Heart left ventricle (tissue), 16 donors: ENCODE measurements around the gene WDR77. TPM values are rescaled to one million over a fixed set of nuclear protein-coding genes. Genes with fewer than 3 reads are reported as not detected.

Source experiments
- ATAC-seq, 4 donors: fragments of 200-7000 bp; cut with Tn5 transposase; one replicate each; pipeline ENCODE4 v1.9.1; 2020 to 2022; ENCODE audit warnings: moderate library complexity in 4 of 4, mild to moderate bottlenecking in 3 of 4, moderate number of reproducible peaks in 1 of 4
- DNase-seq, 5 donors: peaks; one replicate each; pipeline ENCODE4 v3.0.0-alpha.2; 2020
- H3K27ac ChIP-seq, 12 donors: fragments of 200-600 bp; sonication (generic) in 4 of 12; one replicate each; pipeline versions ENCODE4 v1.5.0 to v1.8.0; 2016 to 2022; ENCODE audit warnings: mild to moderate bottlenecking in 2 of 12
- H3K27me3 ChIP-seq, 9 donors: fragments of 200-600 bp; sonication (generic) in 2 of 9; one replicate each; pipeline versions ENCODE4 v1.5.1 to v1.8.0; 2016 to 2022; ENCODE audit warnings: mild to moderate bottlenecking in 3 of 9
- H3K36me3 ChIP-seq, 9 donors: fragments of 200-600 bp; sonication (generic) in 2 of 9; one replicate each; pipeline versions ENCODE4 v1.5.0 to v1.8.0; 2018 to 2022; ENCODE audit warnings: mild to moderate bottlenecking in 2 of 9
- H3K4me1 ChIP-seq, 12 donors: fragments of 200-600 bp; sonication (generic) in 4 of 12; one replicate each; pipeline versions ENCODE4 v1.5.0 to v1.8.0; 2016 to 2022; ENCODE audit warnings: mild to moderate bottlenecking in 3 of 12
- H3K4me3 ChIP-seq, 12 donors: fragments of 200-600 bp; sonication (generic) in 4 of 12; one replicate each; pipeline versions ENCODE4 v1.5.0 to v1.8.0; 2017 to 2022; ENCODE audit warnings: mild to moderate bottlenecking in 9 of 12, moderate library complexity in 4 of 12
- H3K9me3 ChIP-seq, 12 donors: fragments of 200-600 bp; sonication (generic) in 4 of 12; one replicate each; pipeline versions ENCODE4 v1.5.0 to v1.8.0; 2016 to 2022; ENCODE audit warnings: mild to moderate bottlenecking in 1 of 12
- POLR2A ChIP-seq, 2 donors: fragments of 450-650 bp; IDR thresholded peaks; one replicate each; pipeline ENCODE4 v1.6.1; 2017; ENCODE audit warnings: antibody characterized with exemption in 2 of 2, mild to moderate bottlenecking in 2 of 2, moderate library complexity in 2 of 2
- WGBS, 4 donors: extraction: QIAGEN DNeasy Blood & Tissue Kit in 2 of 4; methylation state at CpG; one replicate each; pipeline versions ENCODE4 v1.1.5 to v1.1.7; 2013 to 2018; 5-methylcytosine and 5-hydroxymethylcytosine counted together
- intact Hi-C, 10 donors: fragments of 100-400 bp; cut with DNase I; formaldehyde crosslinking; loops; one replicate each; pipeline versions ENCODE4 v1.11.1 to v1.14.2; 2022
- polyA plus RNA-seq, 2 donors: library from polyadenylated mRNA; stranded (reverse); fragments of 200-250 nt; gene quantifications; one replicate each; pipeline ENCODE4 v1.2.3, GENCODE V29; 2013
- total RNA-seq, 9 donors: library from RNA; depleted of rRNA in 2 of 9; stranded (reverse); fragments of >200 nt in 2 of 9; fragmentation: NEBNext Ultra II Directional in 3 of 9; extraction: Animal tissue kit (Norgen Biotek cat#: 25700) in 3 of 9; gene quantifications; one replicate each; pipeline versions ENCODE4 v1.1.0 to v1.2.4, GENCODE V29; 2016 to 2023
- TF ChIP-seq, protein P1 (sequence below), 12 donors: fragments of 200-600 bp; sonication (generic) in 4 of 12; IDR thresholded peaks; one replicate each; pipeline versions ENCODE4 v1.5.0 to v1.8.0; 2018 to 2022; ENCODE audit warnings: antibody characterized with exemption in 12 of 12, mild to moderate bottlenecking in 5 of 12
- donor health status: ischemic (EF 13 %, LVEDD 7.1; RV severe dilation, severe dysfunction).
- donor health status: healthy with polysubstance abuse.
- donor health status: DM: no; HTN: yes; CAD: no.
- donor health status: DM: no; HTN: no; CAD: no.
- donor health status: ischemic (EF 25% LVEDD 6.9; RV normal size, moderate dysfunction).
- donor health status: ischemic (EF 25% LVEDD 5.7; RV mildly dilated, moderate dysfunction).
- donor health status: healthy.
- donor health status: DM: yes; HTN: yes; CAD: no.
- donor health status: ischemic (EF 35%, LVEDD 5.7; RV mildly dilated, moderate dysfunction).
- donor health status: nonischemic (EF 11% LVEDD 7.7; RV severe dilation, severe dysfunction).
- donor health status: DM: yes; HTN: yes; CAD: no.
- donor health status: PGD.
- donor health status: ischemic (EF 29% LVEDD 5.4; RV normal size, mild dysfunction).
- donor health status: nonischemic (EF 23%, LVEDD 6.1; RV moderate dilation, normal function).

Gene WDR77
- total and polyA plus RNA-seq, 11 donors: 25.6 to 64.3 (median 34.0) TPM

- Histone ChIP-seq H3K4me3 (no peak overlapping the region), H3K9me3 (no peaks in the 10 kb centered on the region), H3K36me3 (peaks cover 4 to 87% (median 38%) of the 10 kb centered on the region in 9 donors), H3K27me3 (no peaks in the 10 kb centered on the region), H3K27ac (peak overlapping the region in 2 of 12 donors; percentile 12 to 60), H3K4me1 (peaks cover 0 to 45% (median 8%) of the 10 kb centered on the region in 12 donors)
- intact Hi-C loops: no loop called here
- DNase-seq: no peak
- ATAC-seq: no peak
- TF ChIP-seq, protein P1, sequence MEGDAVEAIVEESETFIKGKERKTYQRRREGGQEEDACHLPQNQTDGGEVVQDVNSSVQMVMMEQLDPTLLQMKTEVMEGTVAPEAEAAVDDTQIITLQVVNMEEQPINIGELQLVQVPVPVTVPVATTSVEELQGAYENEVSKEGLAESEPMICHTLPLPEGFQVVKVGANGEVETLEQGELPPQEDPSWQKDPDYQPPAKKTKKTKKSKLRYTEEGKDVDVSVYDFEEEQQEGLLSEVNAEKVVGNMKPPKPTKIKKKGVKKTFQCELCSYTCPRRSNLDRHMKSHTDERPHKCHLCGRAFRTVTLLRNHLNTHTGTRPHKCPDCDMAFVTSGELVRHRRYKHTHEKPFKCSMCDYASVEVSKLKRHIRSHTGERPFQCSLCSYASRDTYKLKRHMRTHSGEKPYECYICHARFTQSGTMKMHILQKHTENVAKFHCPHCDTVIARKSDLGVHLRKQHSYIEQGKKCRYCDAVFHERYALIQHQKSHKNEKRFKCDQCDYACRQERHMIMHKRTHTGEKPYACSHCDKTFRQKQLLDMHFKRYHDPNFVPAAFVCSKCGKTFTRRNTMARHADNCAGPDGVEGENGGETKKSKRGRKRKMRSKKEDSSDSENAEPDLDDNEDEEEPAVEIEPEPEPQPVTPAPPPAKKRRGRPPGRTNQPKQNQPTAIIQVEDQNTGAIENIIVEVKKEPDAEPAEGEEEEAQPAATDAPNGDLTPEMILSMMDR (IDR thresholded peaks at IDR 0.05): no peak
- TF ChIP-seq POLR2A (IDR thresholded peaks at IDR 0.05): no peak
Measured at GRCh38 chr1:111468717-111469100, 19.7 kb upstream of the WDR77 start.

DNA sequence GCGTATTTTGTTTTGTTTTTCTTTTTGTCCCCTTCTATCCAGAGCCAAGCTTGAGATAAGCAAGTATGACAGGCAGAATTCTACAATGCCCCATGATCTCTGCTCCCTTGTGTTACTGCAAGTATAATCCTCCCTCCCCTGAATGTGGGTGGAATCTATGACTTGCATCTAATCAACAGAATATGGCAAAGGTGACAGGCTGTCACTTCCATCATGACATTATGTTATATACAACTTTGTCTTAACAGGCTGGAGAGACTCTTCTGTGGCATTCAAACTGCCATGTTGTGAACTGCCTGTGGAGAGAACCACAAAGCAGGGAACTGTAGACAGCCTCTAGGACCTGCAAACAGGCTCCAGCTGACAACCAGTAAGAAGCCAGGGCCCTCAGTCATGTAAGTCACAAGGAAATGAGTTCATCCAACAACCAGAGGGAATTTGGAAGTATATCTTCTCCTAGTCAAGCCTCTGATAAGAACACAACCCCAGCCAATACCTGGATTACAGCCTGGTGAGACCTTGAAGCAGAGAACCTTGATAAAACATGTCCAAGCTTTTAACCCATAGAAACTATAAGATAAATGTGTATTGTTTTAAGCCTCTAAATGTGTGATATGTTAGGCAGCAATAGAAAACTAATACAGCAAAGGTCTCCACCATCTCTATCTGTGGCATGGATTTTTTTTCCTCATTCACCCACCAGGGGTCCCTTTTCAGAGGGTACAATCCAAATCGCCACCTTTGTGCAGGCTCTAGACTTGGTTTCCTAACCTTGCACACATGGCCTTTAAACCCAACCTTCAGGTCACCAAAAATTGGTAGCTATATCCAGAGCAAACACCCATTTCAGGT lies 19.0 kb upstream of the WDR77 start:
- DNase-seq (no peak), ATAC-seq (peak in 3 of 4 donors; percentile 31 to 42 (median 41))
- Histone ChIP-seq H3K4me1 (peaks cover 0 to 39% (median 4%) of the 10 kb centered on the region in 12 donors), H3K4me3 (no peak overlapping the region), H3K9me3 (no peaks in the 10 kb centered on the region), H3K27me3 (no peaks in the 10 kb centered on the region), H3K36me3 (peaks cover 4 to 93% (median 38%) of the 10 kb centered on the region in 9 donors), H3K27ac (peak overlapping the region in 8 of 12 donors; percentile 12 to 60 (median 23))
- no peak for TF ChIP-seq POLR2A (IDR thresholded peaks at IDR 0.05)
- TF ChIP-seq, protein P1 (IDR thresholded peaks at IDR 0.05): no peak
- intact Hi-C loops: no loop called here
- 73 to 85% (median 77%) methylated on average over 2 of the region's 2 CpGs for WGBS, 4 donors

DNA sequence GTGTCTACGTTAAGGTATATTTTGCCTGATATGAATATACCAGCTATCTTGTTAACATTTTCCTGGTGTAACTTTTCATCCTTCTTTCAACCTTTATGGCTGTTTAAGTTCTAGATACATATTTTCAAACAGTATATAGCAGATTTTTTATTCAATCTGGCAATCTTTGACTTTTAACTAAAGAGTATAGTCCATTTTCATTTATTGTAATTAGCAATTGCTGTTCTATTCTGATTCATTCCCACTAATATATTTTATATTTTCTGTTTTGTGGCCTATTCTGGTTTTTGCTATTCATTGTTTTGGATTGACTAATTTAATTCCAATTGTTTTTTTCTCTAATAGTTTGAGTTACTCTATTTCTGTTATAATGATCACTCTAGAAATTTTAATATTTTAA lies 17.4 kb upstream of the WDR77 start:
- 0 to 2% (median 0%) methylated on average over 1 of the region's 1 CpG for WGBS, 4 donors
- peaks cover 0 to 27% (median 5%) of the 10 kb centered on the region in 12 donors for H3K4me1 ChIP-seq
- DNase-seq (no peak), ATAC-seq (no peak)
- H3K36me3 ChIP-seq: peaks cover 4 to 98% (median 46%) of the 10 kb centered on the region in 9 donors
- TF ChIP-seq POLR2A (IDR thresholded peaks at IDR 0.05): no peak
- TF ChIP-seq, protein P1 (IDR thresholded peaks at IDR 0.05): no peak
- no peak overlapping the region for H3K4me3 ChIP-seq
- peak overlapping the region in 1 of 12 donors; percentile 60 for H3K27ac ChIP-seq
- no peaks in the 10 kb centered on the region for H3K9me3 ChIP-seq
- intact Hi-C loops: no loop called here
- no peaks in the 10 kb centered on the region for H3K27me3 ChIP-seq

DNA sequence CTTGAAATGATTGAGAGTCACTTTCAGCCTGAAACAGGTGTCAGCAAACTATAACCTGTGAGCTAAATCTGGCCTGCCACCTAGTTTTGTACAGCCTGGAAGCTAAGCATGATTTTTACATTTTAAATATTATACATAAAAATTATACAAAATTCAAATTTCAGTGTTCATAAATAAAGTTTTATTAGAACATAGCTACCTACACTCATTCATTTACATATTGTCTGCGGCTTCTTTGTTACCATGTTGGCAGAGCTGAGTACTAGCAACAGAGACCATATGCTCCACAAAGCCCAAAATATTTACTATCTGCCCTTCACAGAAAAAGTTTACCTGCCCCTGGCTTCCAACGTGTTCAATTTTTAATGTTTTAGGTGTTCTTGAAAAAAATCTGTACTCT lies 16.7 kb upstream of the WDR77 start:
- peaks cover 0 to 27% (median 5%) of the 10 kb centered on the region in 12 donors for H3K4me1 ChIP-seq
- ATAC-seq (no peak), DNase-seq (no peak)
- H3K27me3 ChIP-seq: no peaks in the 10 kb centered on the region
- H3K9me3 ChIP-seq: no peaks in the 10 kb centered on the region
- TF ChIP-seq, protein P1 (IDR thresholded peaks at IDR 0.05): no peak
- TF ChIP-seq POLR2A (IDR thresholded peaks at IDR 0.05): no peak
- no peak overlapping the region for H3K27ac ChIP-seq
- H3K4me3 ChIP-seq: no peak overlapping the region
- 94 to 98% (median 96%) methylated on average over 2 of the region's 2 CpGs for WGBS, 4 donors
- intact Hi-C loops: no loop called here
- H3K36me3 ChIP-seq: peaks cover 4 to 98% (median 47%) of the 10 kb centered on the region in 9 donors
